Measurements from ENCODE around the gene C1GALT1. TPM values are rescaled to one million over a fixed set of nuclear protein-coding genes. Genes with fewer than 3 reads are reported as not detected.
A peak's percentile ranks its signal among the peaks of the same experiment; 100 is the strongest.

Gene C1GALT1
- total and polyA plus RNA-seq, 2 donors (not counting 3 experiments of a cell fraction or from before 2014, with no cell fraction given), result 18.3 to 31.1 TPM

- H3K27ac ChIP-seq (ENCODE audit: insufficient read depth, low read depth, low read length), result no peak overlapping the region
- H3K9me3 ChIP-seq (replicated peaks; ENCODE audit: control insufficient read depth, insufficient read depth, low read length), result no peaks in the 10 kb centered on the region
- peaks cover 3% of the 10 kb centered on the region for H3K79me2 ChIP-seq (ENCODE audit: control insufficient read depth, insufficient read depth, low read length)
- peaks cover 2% of the 10 kb centered on the region for H3K9me1 ChIP-seq (replicated peaks; ENCODE audit: control insufficient read depth, extremely low read depth, insufficient read depth, low read length)
- BruUV-seq (replicated peaks), result no TSS peak
- H3K9ac ChIP-seq (replicated peaks; ENCODE audit: extremely low read depth, insufficient read depth, low read length), result no peak overlapping the region
- H3K27me3 ChIP-seq (ENCODE audit: control insufficient read depth in 2 of 2, insufficient read depth in 2 of 2, low read length in 2 of 2), result no peaks in the 10 kb centered on the region
- no peak overlapping the region for H3K4me3 ChIP-seq (replicated peaks in 1 of 3; ENCODE audit: insufficient read depth in 1 of 3, low read depth in 1 of 3, low read length in 3 of 3)
- no peak for TF ChIP-seq POLR2AphosphoS5 (IDR thresholded peaks at IDR 0.05; ENCODE audit: insufficient read depth, low read depth, low read length)
- TF ChIP-seq JUN (IDR thresholded peaks at IDR 0.05; ENCODE audit: borderline replicate concordance, insufficient read depth, insufficient read length, low read depth), result no peak
- no peak for TF ChIP-seq FOS (IDR thresholded peaks at IDR 0.05; ENCODE audit: borderline replicate concordance, insufficient read depth, low read length)
- TF ChIP-seq CTCF (IDR thresholded peaks at IDR 0.05; ENCODE audit: extremely low read depth in 1 of 2, insufficient read depth in 1 of 2, low read depth in 1 of 2, low read length in 2 of 2), result no peak
- H2AFZ ChIP-seq (ENCODE audit: low read depth, low read length), result no peak overlapping the region
- intact Hi-C loops (cut with micrococcal nuclease), result no loop called here
- H3K4me1 ChIP-seq (ENCODE audit: control insufficient read depth, extremely low read depth, insufficient read depth, low read length), result peaks cover 6% of the 10 kb centered on the region
- H3K4me2 ChIP-seq (ENCODE audit: insufficient read depth, low read length), result no peak overlapping the region
- ChIA-PET CTCF (interaction anchor here (1.2 kb wide), 1 partner anchor 132 kb away, joined by 3 read pairs; no protein-coding TSS in a partner anchor), POLR2A (no interaction called here)
- FAIRE-seq (no peak), DNase-seq (ENCODE audit: low read depth, low spot score) (no peak)
- dilution Hi-C loops (cut with MboI; ENCODE audit: extremely low pct_ligation_motif_present, low sequenced_read_pairs), result no loop called here
- H4K20me1 ChIP-seq (replicated peaks; ENCODE audit: control insufficient read depth, extremely low read depth, insufficient read depth, low read length), result no peaks in the 10 kb centered on the region
- H3K36me3 ChIP-seq (ENCODE audit: control insufficient read depth in 2 of 2, extremely low read depth in 1 of 2, insufficient read depth in 2 of 2, low read length in 2 of 2), result peaks cover 0 to 2% of the 10 kb centered on the region in 2 experiments
Measured at GRCh38 chr7:7235347-7235746, 53.0 kb downstream of the C1GALT1 start.

- Histone ChIP-seq H3K79me2 (ENCODE audit: control insufficient read depth, insufficient read depth, low read length) (peaks cover 3% of the 10 kb centered on the region), H4K20me1 (replicated peaks; ENCODE audit: control insufficient read depth, extremely low read depth, insufficient read depth, low read length) (no peaks in the 10 kb centered on the region), H2AFZ (ENCODE audit: low read depth, low read length) (no peak overlapping the region), H3K27ac (ENCODE audit: insufficient read depth, low read depth, low read length) (no peak overlapping the region), H3K4me1 (ENCODE audit: control insufficient read depth, extremely low read depth, insufficient read depth, low read length) (peaks cover 6% of the 10 kb centered on the region), H3K9ac (replicated peaks; ENCODE audit: extremely low read depth, insufficient read depth, low read length) (no peak overlapping the region), H3K4me2 (ENCODE audit: insufficient read depth, low read length) (no peak overlapping the region), H3K27me3 (ENCODE audit: control insufficient read depth in 2 of 2, insufficient read depth in 2 of 2, low read length in 2 of 2) (no peaks in the 10 kb centered on the region), H3K4me3 (replicated peaks in 1 of 3; ENCODE audit: insufficient read depth in 1 of 3, low read depth in 1 of 3, low read length in 3 of 3) (no peak overlapping the region), H3K36me3 (ENCODE audit: control insufficient read depth in 2 of 2, extremely low read depth in 1 of 2, insufficient read depth in 2 of 2, low read length in 2 of 2) (peaks cover 0 to 2% of the 10 kb centered on the region in 2 experiments), H3K9me3 (replicated peaks; ENCODE audit: control insufficient read depth, insufficient read depth, low read length) (no peaks in the 10 kb centered on the region), H3K9me1 (replicated peaks; ENCODE audit: control insufficient read depth, extremely low read depth, insufficient read depth, low read length) (peaks cover 2% of the 10 kb centered on the region)
- BruUV-seq (replicated peaks), result no TSS peak
- intact Hi-C loops (cut with micrococcal nuclease), result no loop called here
- FAIRE-seq (peak; percentile 35), DNase-seq (ENCODE audit: low read depth, low spot score) (no peak)
- ChIA-PET POLR2A (no interaction called here), CTCF (no interaction called here)
- TF ChIP-seq POLR2AphosphoS5 (IDR thresholded peaks at IDR 0.05; ENCODE audit: insufficient read depth, low read depth, low read length), result no peak
- TF ChIP-seq POLR2A (IDR thresholded peaks at IDR 0.05; ENCODE audit: low read depth, low read length), result no peak
- no peak for TF ChIP-seq JUN (IDR thresholded peaks at IDR 0.05; ENCODE audit: borderline replicate concordance, insufficient read depth, insufficient read length, low read depth)
- TF ChIP-seq GATA2 (IDR thresholded peaks at IDR 0.05; ENCODE audit: insufficient read depth, insufficient read length, low read depth, low read length), result no peak
- TF ChIP-seq, protein P1, sequence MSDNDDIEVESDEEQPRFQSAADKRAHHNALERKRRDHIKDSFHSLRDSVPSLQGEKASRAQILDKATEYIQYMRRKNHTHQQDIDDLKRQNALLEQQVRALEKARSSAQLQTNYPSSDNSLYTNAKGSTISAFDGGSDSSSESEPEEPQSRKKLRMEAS (IDR thresholded peaks at IDR 0.05; ENCODE audit: insufficient read depth, insufficient read length), result no peak
- TF ChIP-seq CTCF (IDR thresholded peaks at IDR 0.05; ENCODE audit: extremely low read depth in 1 of 2, insufficient read depth in 1 of 2, low read depth in 1 of 2, low read length in 2 of 2), result no peak
- TF ChIP-seq EZH2 (IDR thresholded peaks at IDR 0.05; ENCODE audit: borderline replicate concordance, low read depth, low read length, severe bottlenecking), result no peak
- TF ChIP-seq MYC (IDR thresholded peaks at IDR 0.05; ENCODE audit: low read depth, low read length), result no peak
- no peak for TF ChIP-seq FOS (IDR thresholded peaks at IDR 0.05; ENCODE audit: borderline replicate concordance, insufficient read depth, low read length)
- dilution Hi-C loops (cut with MboI; ENCODE audit: extremely low pct_ligation_motif_present, low sequenced_read_pairs), result no loop called here
Measured at GRCh38 chr7:7236041-7236440, 53.7 kb downstream of the C1GALT1 start.

Measured in endothelial cell of umbilical vein (primary cell).